PC-3 (cell line): ENCODE data around the gene CASP10. TPM values are rescaled to one million over a fixed set of nuclear protein-coding genes. Genes with fewer than 3 reads are reported as not detected.

Experiments used
- ATAC-seq: fragments of 200-7000 bp; cut with Tn5 transposase; 2 replicates; pipeline ENCODE4 v1.9.1; 2020; ENCODE audit warnings: mild to moderate bottlenecking, moderate library complexity
- BruUV-seq: library from RNA; stranded (reverse); fragments of 400-500 nt; replicated peaks from 2 replicates; lab custom pipeline; 2021; lab: Mats Ljungman, UMichigan
- CTCF ChIA-PET: fragments of 300-600 bp; sonication (Branson Sonifier 250); formaldehyde crosslinking; loops from one replicate; lab custom pipeline; 2022; ENCODE audit warnings: antibody characterized with exemption; lab: Charles Lee
- POLR2A ChIA-PET: fragments of 300-600 bp; sonication (Branson Sonifier 250); formaldehyde crosslinking; loops from one replicate; lab custom pipeline; 2022; ENCODE audit warnings: antibody characterized with exemption; ENCODE audit not compliant: unreplicated experiment; lab: Charles Lee
- DNase-seq: peaks from one replicate; pipeline ENCODE4 v3.0.0-alpha.2; 2015
- H2AFZ ChIP-seq: fragments of 300-600 bp; sonication (generic); 2 replicates; pipeline ENCODE4 v1.6.0; 2016; ENCODE audit warnings: antibody characterized with exemption, low read length
- H3F3A ChIP-seq: fragments of 300-600 bp; sonication (generic); one replicate; pipeline ENCODE4 v1.6.0; 2017; ENCODE audit warnings: antibody characterized with exemption, low read length, control low read depth, mild to moderate bottlenecking; ENCODE audit not compliant: unreplicated experiment
- H3K27ac ChIP-seq: fragments of 300-600 bp; sonication (generic); 2 replicates; pipeline ENCODE4 v1.5.1; 2016; ENCODE audit warnings: mild to moderate bottlenecking, low read length
- H3K27me3 ChIP-seq: fragments of 300-600 bp; sonication (generic); 2 replicates; pipeline ENCODE4 v1.6.1; 2016; ENCODE audit warnings: low read length, mixed read lengths
- H3K36me3 ChIP-seq: fragments of 300-600 bp; sonication (generic); 2 replicates; pipeline ENCODE4 v1.6.1; 2016; ENCODE audit warnings: low read depth, mixed run types, low read length, mixed read lengths
- H3K4me1 ChIP-seq: fragments of 300-600 bp; sonication (generic); 2 replicates; pipeline ENCODE4 v1.5.1; 2016; ENCODE audit warnings: low read length; ENCODE audit not compliant: insufficient read depth
- H3K4me2 ChIP-seq: fragments of 300-600 bp; sonication (generic); 2 replicates; pipeline ENCODE4 v1.6.0; 2016; ENCODE audit warnings: low read length
- H3K4me3 ChIP-seq: fragments of 300-600 bp; sonication (generic); 2 replicates; pipeline ENCODE4 v1.5.1; 2016; ENCODE audit warnings: mild to moderate bottlenecking, low read length, mixed read lengths
- H3K79me2 ChIP-seq: fragments of 300-600 bp; sonication (generic); 2 replicates; pipeline ENCODE4 v1.6.1; 2017; ENCODE audit warnings: low read length, mixed read lengths
- H3K9ac ChIP-seq: fragments of 300-600 bp; sonication (generic); 2 replicates; pipeline ENCODE4 v1.6.0; 2016; ENCODE audit warnings: mild to moderate bottlenecking, low read length
- H3K9me2 ChIP-seq: fragments of 300-600 bp; sonication (generic); replicated peaks from 2 replicates; pipeline ENCODE4 v1.6.1; 2016; ENCODE audit warnings: mixed run types, low read length, mixed read lengths
- H3K9me3 ChIP-seq: fragments of 300-600 bp; sonication (generic); 2 replicates; pipeline ENCODE4 v1.6.1; 2016; ENCODE audit warnings: low read length, mixed read lengths
- H4K20me1 ChIP-seq: fragments of 300-600 bp; sonication (generic); 2 replicates; pipeline ENCODE4 v1.6.1; 2016; ENCODE audit warnings: low read length, mixed read lengths
- CTCF ChIP-seq: fragments of 300-600 bp; sonication (generic); conservative IDR thresholded peaks from 2 replicates; pipeline ENCODE4 v1.5.1; 2017; ENCODE audit warnings: antibody characterized with exemption, low read depth, mild to moderate bottlenecking, low read length
- EZH2 ChIP-seq: fragments of 300-600 bp; sonication (generic); IDR thresholded peaks from one replicate; pipeline ENCODE4 v1.6.1; 2017; ENCODE audit warnings: antibody characterized with exemption, mild to moderate bottlenecking, low read length; ENCODE audit not compliant: unreplicated experiment
- EZH2phosphoT487 ChIP-seq: fragments of 300-600 bp; sonication (generic); IDR thresholded peaks from 2 replicates; pipeline ENCODE4 v1.6.1; 2018; ENCODE audit warnings: mild to moderate bottlenecking, antibody characterized with exemption, low read length, borderline replicate concordance
- intact Hi-C: fragments of 100-400 bp; cut with micrococcal nuclease; formaldehyde crosslinking; loops from 2 replicates; pipeline ENCODE4 v1.9.0; 2023
- total RNA-seq: library from RNA; depleted of rRNA; stranded (reverse); fragments of >200 nt; gene quantifications from 2 replicates; pipeline ENCODE4 v1.2.3, GENCODE V29; 2014

CASP10 gene
- total RNA-seq, 1 experiment from 2014 or later: 4.2 TPM

- H2AFZ ChIP-seq: 0 out of 2 replicates have a peak overlapping the region, but pooled peaks have one; percentile 7
- no peak overlapping the region for H3K9ac ChIP-seq
- H3K9me3 ChIP-seq: no peaks in the 10 kb centered on the region
- peak overlapping the region; percentile 27 for H3K27ac ChIP-seq
- no peaks in the 10 kb centered on the region for H4K20me1 ChIP-seq
- no peak for TF ChIP-seq CTCF
- no peak for TF ChIP-seq EZH2phosphoT487
- no peak for TF ChIP-seq EZH2
- CTCF ChIA-PET: no interaction called here
- no peaks in the 10 kb centered on the region for H3K27me3 ChIP-seq
- H3K4me1 ChIP-seq: peaks cover 30% of the 10 kb centered on the region
- BruUV-seq: no TSS peak
- H3K9me2 ChIP-seq: no peaks in the 10 kb centered on the region
- intact Hi-C loops: no loop called here
- no peaks in the 10 kb centered on the region for H3F3A ChIP-seq
- peak; percentile 54 for DNase-seq
- POLR2A ChIA-PET: no interaction called here
- peak overlapping the region; percentile 12; the same call in 1 of the 2 replicates for H3K4me2 ChIP-seq
- peak; percentile 9; the same call in 1 of the 2 replicates for ATAC-seq
- no peaks in the 10 kb centered on the region for H3K36me3 ChIP-seq
- peaks cover under 1% of the 10 kb centered on the region for H3K79me2 ChIP-seq
- no peak overlapping the region for H3K4me3 ChIP-seq
Observed at GRCh38 chr2:201228271-201228911, 45.5 kb downstream of the CASP10 start.

- TF ChIP-seq EZH2phosphoT487: no peak
- no peak for TF ChIP-seq EZH2
- no peak for TF ChIP-seq CTCF
- DNase-seq: no peak
- H3F3A ChIP-seq: no peaks in the 10 kb centered on the region
- no peaks in the 10 kb centered on the region for H4K20me1 ChIP-seq
- no peak overlapping the region for H3K4me3 ChIP-seq
- no peaks in the 10 kb centered on the region for H3K36me3 ChIP-seq
- no peaks in the 10 kb centered on the region for H3K27me3 ChIP-seq
- CTCF ChIA-PET: no interaction called here
- no peaks in the 10 kb centered on the region for H3K9me2 ChIP-seq
- POLR2A ChIA-PET: no interaction called here
- peaks cover 30% of the 10 kb centered on the region for H3K4me1 ChIP-seq
- H3K79me2 ChIP-seq: peaks cover 6% of the 10 kb centered on the region
- H3K9ac ChIP-seq: no peak overlapping the region
- no peak overlapping the region for H3K27ac ChIP-seq
- intact Hi-C loops: no loop called here
- H3K4me2 ChIP-seq: peak overlapping the region; percentile 12; the same call in 1 of the 2 replicates
- no TSS peak for BruUV-seq
- 0 out of 2 replicates have a peak overlapping the region, but pooled peaks have one; percentile 7 for H2AFZ ChIP-seq
- H3K9me3 ChIP-seq: no peaks in the 10 kb centered on the region
- ATAC-seq: no peak
Observed at GRCh38 chr2:201228912-201229290, 46.0 kb downstream of the CASP10 start.
